ENCODE data around the gene PCDH7.

- TF ChIP-seq CTCF (IDR thresholded peaks at IDR 0.05) = no peak
- TF ChIP-seq CEBPB (IDR thresholded peaks at IDR 0.05) = no peak
- no peak for TF ChIP-seq POLR2A (IDR thresholded peaks at IDR 0.05; ENCODE audit: low read length)
- TF ChIP-seq CHD4 (IDR thresholded peaks at IDR 0.05; ENCODE audit: borderline replicate concordance) = no peak
- no peak for TF ChIP-seq MYC (IDR thresholded peaks at IDR 0.05; ENCODE audit: borderline replicate concordance, low read length)
- no peak for TF ChIP-seq BHLHE40 (IDR thresholded peaks at IDR 0.05; ENCODE audit: low read depth, low read length)
- TF ChIP-seq, protein P1, sequence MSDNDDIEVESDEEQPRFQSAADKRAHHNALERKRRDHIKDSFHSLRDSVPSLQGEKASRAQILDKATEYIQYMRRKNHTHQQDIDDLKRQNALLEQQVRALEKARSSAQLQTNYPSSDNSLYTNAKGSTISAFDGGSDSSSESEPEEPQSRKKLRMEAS (IDR thresholded peaks at IDR 0.05) = no peak
- no peak for TF ChIP-seq ZC3H11A (IDR thresholded peaks at IDR 0.05)
- TF ChIP-seq SREBF2 (IDR thresholded peaks at IDR 0.05) = no peak
- no peak for TF ChIP-seq KDM5A (IDR thresholded peaks at IDR 0.05)
- TF ChIP-seq PBX3 (IDR thresholded peaks at IDR 0.05) = no peak
- TF ChIP-seq USF2 (IDR thresholded peaks at IDR 0.05) = no peak
- no peak for TF ChIP-seq ZFP36 (IDR thresholded peaks at IDR 0.05; ENCODE audit: borderline replicate concordance, partially characterized antibody)
Measured at GRCh38 chr4:30776451-30776850, 56.3 kb downstream of the PCDH7 start.
